HEK293 (cell line): ENCODE results near the gene HPGD.

Experiments used
- CTCF ChIP-seq: fragments of 450-650 bp; formaldehyde crosslinking; IDR thresholded peaks from 2 replicates; pipeline ENCODE4 v1.5.1; 2016; ENCODE audit warnings: missing biosample characterization, missing genetic modification characterization
- MYNN ChIP-seq: fragments of 450-650 bp; formaldehyde crosslinking; IDR thresholded peaks from 2 replicates; pipeline ENCODE4 v1.5.1; 2016; ENCODE audit warnings: missing biosample characterization, missing genetic modification characterization, borderline replicate concordance
- PATZ1 ChIP-seq: fragments of 450-650 bp; formaldehyde crosslinking; IDR thresholded peaks from 2 replicates; pipeline ENCODE4 v1.5.1; 2016; ENCODE audit warnings: missing biosample characterization, missing genetic modification characterization
- PRDM4 ChIP-seq: fragments of 450-650 bp; formaldehyde crosslinking; IDR thresholded peaks from 2 replicates; pipeline ENCODE4 v1.5.1; 2017; ENCODE audit warnings: missing biosample characterization, missing genetic modification characterization
- TRIM28 ChIP-seq: IDR thresholded peaks from 2 replicates; pipeline ENCODE4 v1.6.1; 2011; ENCODE audit warnings: low read length, control low read depth, borderline replicate concordance
- ZNF24 ChIP-seq: fragments of 450-650 bp; formaldehyde crosslinking; IDR thresholded peaks from 2 replicates; pipeline ENCODE4 v1.5.1; 2016; ENCODE audit warnings: missing biosample characterization, missing genetic modification characterization
- ZNF391 ChIP-seq: fragments of 450-650 bp; formaldehyde crosslinking; IDR thresholded peaks from 2 replicates; pipeline ENCODE4 v1.5.1; 2016; ENCODE audit warnings: low read depth, missing biosample characterization, missing genetic modification characterization, borderline replicate concordance

- TF ChIP-seq CTCF: no peak
- TF ChIP-seq PATZ1: no peak
- TF ChIP-seq MYNN (tag by site-specific recombination): no peak
- no peak for TF ChIP-seq PRDM4 (tag by site-specific recombination)
- TF ChIP-seq TRIM28: no peak
- no peak for TF ChIP-seq ZNF391 (tag by site-specific recombination)
- TF ChIP-seq ZNF24: no peak
Measured at GRCh38 chr4:174537634-174538033, 15.3 kb upstream of the HPGD start.
